Measurements from ENCODE around the gene OR10A2. TPM values are rescaled to one million over a fixed set of nuclear protein-coding genes. Genes with fewer than 3 reads are reported as not detected.

Gene OR10A2
- not detected in 2 replicates for total RNA-seq

GRCh38 chr11:6862961-6863360, at the start of gene OR10A2:
Gene OR10A2, plus strand, starts transcription at chr11:6863057. Its CDS starts 6,698 bp downstream, at chr11:6869755.

GRCh38 chr11:6845383-6845782, 17.5 kb upstream of the OR10A2 start, which contains the start of gene OR10A5:
Gene OR10A5, plus strand, starts transcription at chr11:6845683. Its CDS starts 0 bp downstream, at chr11:6845683.

GRCh38 chr11:6876325-6876724, 13.5 kb downstream of the OR10A2 start, which contains the start of gene OR10A4:
Gene OR10A4, plus strand, starts transcription at chr11:6876625. Its CDS starts 23 bp downstream, at chr11:6876648.

GRCh38 chr11:6892400-6892799, 29.5 kb downstream of the OR10A2 start, which contains the start of gene OR2D2:
Gene OR2D2, minus strand, starts transcription at chr11:6892500. Its CDS starts 0 bp downstream, at chr11:6892500.

GRCh38 chr11:6920702-6921101, 57.8 kb downstream of the OR10A2 start, which contains the start of gene OR2D3:
Gene OR2D3, plus strand, starts transcription at chr11:6921002. Its CDS starts 0 bp downstream, at chr11:6921002.

Other genes starting within 250 kb of the OR10A2 start
- gene TPP1, start 243.6 kb upstream of the OR10A2 start, total RNA-seq = 86.5 and 157 TPM in 2 replicates
- 37.1 and 39.4 TPM in 2 replicates for gene DCHS1, start 207.2 kb upstream of the OR10A2 start, total RNA-seq
- gene MRPL17, start 179.7 kb upstream of the OR10A2 start, total RNA-seq = 56.4 and 62.0 TPM in 2 replicates
- gene OR2AG2, start 91.1 kb upstream of the OR10A2 start, total RNA-seq = 0.27 and 0.43 TPM in 2 replicates
- not detected in 2 replicates for gene OR2AG1, start 80.0 kb upstream of the OR10A2 start, total RNA-seq
- gene OR6A2, start 63.4 kb upstream of the OR10A2 start, total RNA-seq = 0.43 and 0.66 TPM in 2 replicates
- gene OR10A5, start 17.4 kb upstream of the OR10A2 start, total RNA-seq = not detected in 2 replicates
- gene OR10A4, start 13.6 kb downstream of the OR10A2 start, total RNA-seq = not detected in 2 replicates
- 0.66 and 0.86 TPM in 2 replicates for gene OR2D2, start 29.4 kb downstream of the OR10A2 start, total RNA-seq
- gene OR2D3, start 57.9 kb downstream of the OR10A2 start, total RNA-seq = not detected in 2 replicates
- gene ZNF215, start 63.4 kb downstream of the OR10A2 start, total RNA-seq = 5.9 and 6.0 TPM in 2 replicates
- 1.9 and 2.0 TPM in 2 replicates for gene ZNF214, start 157.3 kb downstream of the OR10A2 start, total RNA-seq
- 0.07 and 0.53 TPM in 2 replicates for gene NLRP14, start 157.4 kb downstream of the OR10A2 start, total RNA-seq
- gene RBMXL2, start 225.9 kb downstream of the OR10A2 start, total RNA-seq = 0.40 TPM in 1 of 2 replicates, not detected in the other

All from thoracic aorta endothelial cell (primary cell).